HCT116 (cell line): ENCODE measurements around the gene RAB3C. TPM values are rescaled to one million over a fixed set of nuclear protein-coding genes. Genes with fewer than 3 reads are reported as not detected.

Experiments used
- ATAC-seq: fragments of 200-7000 bp; cut with Tn5 transposase; 2 replicates; pipeline ENCODE4 v1.9.1; 2020; ENCODE audit warnings: mild to moderate bottlenecking, moderate library complexity
- BruUV-seq: library from RNA; stranded (reverse); fragments of 400-500 nt; replicated peaks from 2 replicates; lab custom pipeline; 2021; lab: Mats Ljungman, UMichigan
- CTCF ChIA-PET: fragments of 300-600 bp; sonication (Branson Sonifier 250); formaldehyde crosslinking; loops from one replicate; lab custom pipeline; 2021; ENCODE audit warnings: antibody characterized with exemption; lab: Charles Lee
- POLR2A ChIA-PET: fragments of 300-600, 350-600 bp; sonication (Branson Sonifier 250); formaldehyde crosslinking; loops from one replicate; lab custom pipeline; 2021; ENCODE audit warnings: antibody characterized with exemption; lab: Charles Lee
- RAD21 ChIA-PET, 2 experiments: fragments of 300-600 bp; sonication (Branson Sonifier 250); formaldehyde crosslinking; loops; one replicate each; lab custom pipeline; 2023; ENCODE audit warnings: low total read pairs in 2 of 2; ENCODE audit not compliant: uncharacterized antibody in 2 of 2, unreplicated experiment in 2 of 2, low non-redundant PET in 1 of 2; lab: Charles Lee
- DNase-seq: peaks from one replicate; pipeline ENCODE4 v3.0.0-alpha.2; 2010; ENCODE audit warnings: low read depth, low spot score
- H2AFZ ChIP-seq: fragments of 200-600 bp; shearing (Covaris generic), sonication (generic); 2 replicates; pipeline ENCODE4 v1.6.1; 2017; ENCODE audit warnings: low read depth, mixed run types, mixed read lengths, antibody characterized with exemption, low read length; ENCODE audit not compliant: poor library complexity, severe bottlenecking
- H3K27ac ChIP-seq: 2 replicates; pipeline ENCODE4 v1.5.1; 2012; ENCODE audit warnings: low read depth, low read length
- H3K27me3 ChIP-seq: fragments of 200-600 bp; sonication (generic); 2 replicates; pipeline ENCODE4 v1.6.1; 2016; ENCODE audit warnings: mixed run types, low read length, mixed read lengths; ENCODE audit not compliant: insufficient read depth
- H3K36me3 ChIP-seq, 2 experiments: fragments of 200-500 bp in 1 of 2; fragments of 200-600 bp in 1 of 2; sonication (Bioruptor generic) in 1 of 2; sonication (generic) in 1 of 2; 2 replicates each; pipeline versions ENCODE4 v1.5.1 to v1.6.1; 2014 to 2016; ENCODE audit warnings: low read length in 2 of 2, inconsistent platforms in 1 of 2, mixed read lengths in 1 of 2, mixed run types in 1 of 2; ENCODE audit not compliant: insufficient read depth in 2 of 2, control insufficient read depth in 1 of 2
- H3K4me1 ChIP-seq, 2 experiments: fragments of 200-600 bp in 1 of 2; sonication (generic) in 1 of 2; 2 replicates each; pipeline versions ENCODE4 v1.5.1 to v1.6.1; 2012 to 2017; ENCODE audit warnings: low read length in 2 of 2, inconsistent platforms in 1 of 2, mild to moderate bottlenecking in 1 of 2, mixed read lengths in 1 of 2, mixed run types in 1 of 2, moderate library complexity in 1 of 2; ENCODE audit not compliant: insufficient read depth in 2 of 2, control insufficient read depth in 1 of 2
- H3K4me2 ChIP-seq: fragments of 200-600 bp; sonication (generic); 2 replicates; pipeline ENCODE4 v1.6.1; 2017; ENCODE audit warnings: mixed run types, low read length, mixed read lengths
- H3K4me3 ChIP-seq, 2 experiments: fragments of 200-600 bp in 1 of 2; sonication (generic) in 1 of 2; replicated peaks in 1 of 2; 2 replicates each; pipeline ENCODE4 v1.5.1; 2011 to 2016; ENCODE audit warnings: low read length in 2 of 2, control low read depth in 1 of 2, low read depth in 1 of 2, mild to moderate bottlenecking in 1 of 2, mixed read lengths in 1 of 2, mixed run types in 1 of 2
- H3K79me2 ChIP-seq: fragments of 200-600 bp; sonication (generic); 2 replicates; pipeline ENCODE4 v1.6.1; 2017; ENCODE audit warnings: mild to moderate bottlenecking, mixed run types, low read length, moderate library complexity, mixed read lengths; ENCODE audit not compliant: insufficient read depth
- H3K9ac ChIP-seq: fragments of 200-600 bp; sonication (generic); 2 replicates; pipeline ENCODE4 v1.6.1; 2016; ENCODE audit warnings: low read length, mixed read lengths
- H3K9me2 ChIP-seq: fragments of 200-600 bp; sonication (generic), shearing (Covaris generic); 2 replicates; pipeline ENCODE4 v1.6.1; 2017; ENCODE audit warnings: mixed run types, mild to moderate bottlenecking, moderate library complexity; ENCODE audit not compliant: insufficient read depth
- H3K9me3 ChIP-seq, 2 experiments: fragments of 200-500 bp in 1 of 2; fragments of 200-600 bp in 1 of 2; sonication (Bioruptor generic) in 1 of 2; sonication (generic) in 1 of 2; 2 replicates each; pipeline ENCODE4 v1.6.1; 2014 to 2017; ENCODE audit warnings: low read length in 2 of 2, mixed read lengths in 2 of 2, inconsistent platforms in 1 of 2, low read depth in 1 of 2, mild to moderate bottlenecking in 1 of 2, mixed run types in 1 of 2, moderate library complexity in 1 of 2; ENCODE audit not compliant: control insufficient read depth in 1 of 2, insufficient read depth in 1 of 2
- H4K20me1 ChIP-seq: fragments of 200-600 bp; sonication (generic), shearing (Covaris generic); 2 replicates; pipeline ENCODE4 v1.6.1; 2017; ENCODE audit warnings: mixed run types, mild to moderate bottlenecking, moderate library complexity; ENCODE audit not compliant: insufficient read depth
- ATF3 ChIP-seq: IDR thresholded peaks from 2 replicates; pipeline ENCODE4 v1.6.1; 2012
- EGR1 ChIP-seq: IDR thresholded peaks from 2 replicates; pipeline ENCODE4 v1.6.1; 2012; ENCODE audit warnings: low read depth
- ELF1 ChIP-seq: IDR thresholded peaks from 2 replicates; pipeline ENCODE4 v1.6.1; 2012; ENCODE audit warnings: low read depth, borderline replicate concordance
- EZH2 ChIP-seq: fragments of 200-600 bp; sonication (generic); IDR thresholded peaks from 2 replicates; pipeline ENCODE4 v1.6.1; 2017; ENCODE audit warnings: antibody characterized with exemption, mixed run types
- FOSL1 ChIP-seq: IDR thresholded peaks from 2 replicates; pipeline ENCODE4 v1.6.1; 2012; ENCODE audit warnings: low read depth
- JUND ChIP-seq: IDR thresholded peaks from 2 replicates; pipeline ENCODE4 v1.6.1; 2012
- MAX ChIP-seq: IDR thresholded peaks from 2 replicates; pipeline ENCODE4 v1.6.1; 2012
- POLR2AphosphoS5 ChIP-seq: IDR thresholded peaks from 2 replicates; pipeline ENCODE4 v1.6.1; 2011; ENCODE audit warnings: mild to moderate bottlenecking, low read depth, low read length, moderate library complexity
- RAD21 ChIP-seq: IDR thresholded peaks from 2 replicates; pipeline ENCODE4 v1.6.1; 2012; ENCODE audit warnings: low read depth, mild to moderate bottlenecking
- SRF ChIP-seq: IDR thresholded peaks from 2 replicates; pipeline ENCODE4 v1.6.1; 2012; ENCODE audit warnings: low read depth
- TCF7L2 ChIP-seq: IDR thresholded peaks from 2 replicates; pipeline ENCODE4 v1.7.0; 2011; ENCODE audit warnings: borderline replicate concordance, inconsistent platforms; ENCODE audit not compliant: insufficient read depth, insufficient read length; ENCODE audit errors: extremely low read depth
- YY1 ChIP-seq: IDR thresholded peaks from 2 replicates; pipeline ENCODE4 v1.6.1; 2011; ENCODE audit warnings: low read length, low read depth, moderate library complexity, mild to moderate bottlenecking; ENCODE audit not compliant: insufficient replicate concordance; ENCODE audit errors: extremely low read depth
- intact Hi-C: fragments of 100-400 bp; cut with micrococcal nuclease; formaldehyde crosslinking; loops from 2 replicates; pipeline ENCODE4 v1.10.0; 2022
- total RNA-seq: library from RNA; stranded (reverse); gene quantifications from one replicate; pipeline ENCODE4 v1.2.1, GENCODE V29; 2021; ENCODE audit not compliant: unreplicated experiment
- TF ChIP-seq, protein P1 (sequence below): IDR thresholded peaks from 2 replicates; pipeline ENCODE4 v1.6.1; 2011; ENCODE audit warnings: mild to moderate bottlenecking, low read length, moderate library complexity; ENCODE audit not compliant: insufficient replicate concordance; ENCODE audit errors: extremely low read depth
- TF ChIP-seq, protein P2 (sequence below): IDR thresholded peaks from 2 replicates; pipeline ENCODE4 v1.6.1; 2012; ENCODE audit warnings: low read depth

Gene RAB3C
- total RNA-seq, 1 experiment from 2014 or later = not detected

DNA sequence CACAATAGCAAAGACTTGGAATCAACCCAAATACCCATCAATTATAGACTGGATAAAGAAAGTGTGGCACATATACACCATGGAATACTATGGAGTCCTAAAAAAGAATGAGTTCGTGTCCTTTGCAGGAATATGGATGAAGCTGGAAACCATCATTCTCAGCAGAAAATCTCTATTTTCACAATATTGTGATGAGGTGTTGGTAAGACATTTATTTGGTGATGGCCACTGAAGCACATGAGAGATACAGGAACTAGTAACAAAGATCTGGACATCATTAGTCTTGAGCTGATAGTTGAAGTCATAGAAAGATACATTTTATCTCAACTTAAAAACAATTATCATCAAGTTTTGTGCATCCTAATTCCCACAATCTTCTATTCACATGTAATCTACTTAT, 70.6 kb downstream of the RAB3C start (continued):
- TF ChIP-seq RAD21 (no peak), ELF1 (no peak)

DNA sequence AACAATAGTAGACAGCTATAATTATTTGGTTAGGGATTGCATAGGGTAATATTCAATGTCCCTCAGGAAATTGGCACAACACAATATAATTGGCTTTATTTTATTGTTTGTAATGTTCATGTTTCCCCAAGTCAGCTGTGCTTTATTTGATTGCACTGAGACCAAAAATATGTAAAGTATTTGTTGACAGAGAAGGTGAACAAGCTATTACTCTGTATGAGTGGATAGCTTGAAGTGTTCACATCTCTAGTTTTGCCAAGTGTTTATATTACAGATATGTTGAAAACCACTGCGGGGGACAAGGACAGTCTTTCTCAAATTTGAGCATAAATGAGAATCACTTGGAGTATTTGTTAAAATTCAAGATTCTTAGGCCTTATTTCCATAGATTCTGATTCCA, 83.3 kb downstream of the RAB3C start:
- peaks cover 12% of the 10 kb centered on the region for H3K27me3 ChIP-seq
- H4K20me1 ChIP-seq = no peaks in the 10 kb centered on the region
- no peak overlapping the region for H3K4me3 ChIP-seq
- no peaks in the 10 kb centered on the region for H3K4me1 ChIP-seq
- H3K27ac ChIP-seq = no peak overlapping the region
- no peaks in the 10 kb centered on the region for H3K9me2 ChIP-seq
- H3K9ac ChIP-seq = no peak overlapping the region
- H3K36me3 ChIP-seq = no peaks in the 10 kb centered on the region
- CTCF ChIA-PET = no interaction called here
- RAD21 ChIA-PET = no interaction called here
- no peak overlapping the region for H2AFZ ChIP-seq
- DNase-seq = no peak
- POLR2A ChIA-PET = no interaction called here
- no peak overlapping the region for H3K4me2 ChIP-seq
- no peak for ATAC-seq
- no peaks in the 10 kb centered on the region for H3K79me2 ChIP-seq
- intact Hi-C loops = no loop called here
- BruUV-seq = no TSS peak
- H3K9me3 ChIP-seq = no peaks in the 10 kb centered on the region
- no peak for TF ChIP-seq SRF
- TF ChIP-seq MAX = no peak
- no peak for TF ChIP-seq YY1
- TF ChIP-seq ATF3 = no peak
- TF ChIP-seq EZH2 = no peak
- no peak for TF ChIP-seq EGR1
- TF ChIP-seq, protein P1, sequence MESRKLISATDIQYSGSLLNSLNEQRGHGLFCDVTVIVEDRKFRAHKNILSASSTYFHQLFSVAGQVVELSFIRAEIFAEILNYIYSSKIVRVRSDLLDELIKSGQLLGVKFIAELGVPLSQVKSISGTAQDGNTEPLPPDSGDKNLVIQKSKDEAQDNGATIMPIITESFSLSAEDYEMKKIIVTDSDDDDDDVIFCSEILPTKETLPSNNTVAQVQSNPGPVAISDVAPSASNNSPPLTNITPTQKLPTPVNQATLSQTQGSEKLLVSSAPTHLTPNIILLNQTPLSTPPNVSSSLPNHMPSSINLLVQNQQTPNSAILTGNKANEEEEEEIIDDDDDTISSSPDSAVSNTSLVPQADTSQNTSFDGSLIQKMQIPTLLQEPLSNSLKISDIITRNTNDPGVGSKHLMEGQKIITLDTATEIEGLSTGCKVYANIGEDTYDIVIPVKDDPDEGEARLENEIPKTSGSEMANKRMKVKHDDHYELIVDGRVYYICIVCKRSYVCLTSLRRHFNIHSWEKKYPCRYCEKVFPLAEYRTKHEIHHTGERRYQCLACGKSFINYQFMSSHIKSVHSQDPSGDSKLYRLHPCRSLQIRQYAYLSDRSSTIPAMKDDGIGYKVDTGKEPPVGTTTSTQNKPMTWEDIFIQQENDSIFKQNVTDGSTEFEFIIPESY = no peak
- no peak for TF ChIP-seq FOSL1
- TF ChIP-seq TCF7L2 = no peak
- TF ChIP-seq JUND = no peak
- TF ChIP-seq, protein P2, sequence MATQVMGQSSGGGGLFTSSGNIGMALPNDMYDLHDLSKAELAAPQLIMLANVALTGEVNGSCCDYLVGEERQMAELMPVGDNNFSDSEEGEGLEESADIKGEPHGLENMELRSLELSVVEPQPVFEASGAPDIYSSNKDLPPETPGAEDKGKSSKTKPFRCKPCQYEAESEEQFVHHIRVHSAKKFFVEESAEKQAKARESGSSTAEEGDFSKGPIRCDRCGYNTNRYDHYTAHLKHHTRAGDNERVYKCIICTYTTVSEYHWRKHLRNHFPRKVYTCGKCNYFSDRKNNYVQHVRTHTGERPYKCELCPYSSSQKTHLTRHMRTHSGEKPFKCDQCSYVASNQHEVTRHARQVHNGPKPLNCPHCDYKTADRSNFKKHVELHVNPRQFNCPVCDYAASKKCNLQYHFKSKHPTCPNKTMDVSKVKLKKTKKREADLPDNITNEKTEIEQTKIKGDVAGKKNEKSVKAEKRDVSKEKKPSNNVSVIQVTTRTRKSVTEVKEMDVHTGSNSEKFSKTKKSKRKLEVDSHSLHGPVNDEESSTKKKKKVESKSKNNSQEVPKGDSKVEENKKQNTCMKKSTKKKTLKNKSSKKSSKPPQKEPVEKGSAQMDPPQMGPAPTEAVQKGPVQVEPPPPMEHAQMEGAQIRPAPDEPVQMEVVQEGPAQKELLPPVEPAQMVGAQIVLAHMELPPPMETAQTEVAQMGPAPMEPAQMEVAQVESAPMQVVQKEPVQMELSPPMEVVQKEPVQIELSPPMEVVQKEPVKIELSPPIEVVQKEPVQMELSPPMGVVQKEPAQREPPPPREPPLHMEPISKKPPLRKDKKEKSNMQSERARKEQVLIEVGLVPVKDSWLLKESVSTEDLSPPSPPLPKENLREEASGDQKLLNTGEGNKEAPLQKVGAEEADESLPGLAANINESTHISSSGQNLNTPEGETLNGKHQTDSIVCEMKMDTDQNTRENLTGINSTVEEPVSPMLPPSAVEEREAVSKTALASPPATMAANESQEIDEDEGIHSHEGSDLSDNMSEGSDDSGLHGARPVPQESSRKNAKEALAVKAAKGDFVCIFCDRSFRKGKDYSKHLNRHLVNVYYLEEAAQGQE = no peak
- no peak for TF ChIP-seq RAD21
- no peak for TF ChIP-seq POLR2AphosphoS5
